Right cardiac atrium (tissue), 5 donors: ENCODE results near the gene HERC6. TPM values are rescaled to one million over a fixed set of nuclear protein-coding genes. Genes with fewer than 3 reads are reported as not detected.
"Not testable (repeated sequence)": the region's sequence is repeated elsewhere in the genome, so short reads cannot be mapped to it uniquely, and the experiment has no call there.

ENCODE experiments used
- ATAC-seq, 2 donors: fragments of 200-7000 bp; cut with Tn5 transposase; one replicate each; pipeline versions ENCODE4 v1.8.0 to v1.9.1; 2020; ENCODE audit warnings: moderate library complexity in 2 of 2, mild to moderate bottlenecking in 1 of 2
- DNase-seq, 3 donors: peaks; one replicate each; pipeline ENCODE4 v3.0.0-alpha.2; 2020
- H3K27ac ChIP-seq: one replicate; pipeline ENCODE4 v1.5.1; 2013; ENCODE audit warnings: mild to moderate bottlenecking, low read length, control low read depth, moderate library complexity
- H3K27me3 ChIP-seq: one replicate; pipeline ENCODE4 v1.6.1; 2013; ENCODE audit not compliant: control insufficient read depth, insufficient read depth
- H3K4me1 ChIP-seq: one replicate; pipeline ENCODE4 v1.6.1; 2013; ENCODE audit warnings: low read length; ENCODE audit not compliant: control insufficient read depth, insufficient read depth
- H3K4me3 ChIP-seq: one replicate; pipeline ENCODE4 v1.5.1; 2013; ENCODE audit warnings: low read length, control low read depth
- H3K9me3 ChIP-seq: one replicate; pipeline ENCODE4 v1.6.1; 2013; ENCODE audit warnings: low read length; ENCODE audit not compliant: control insufficient read depth
- WGBS: extraction: QIAGEN DNeasy Blood & Tissue Kit; methylation state at CpG from one replicate; pipeline ENCODE4 v1.1.7; 2013; 5-methylcytosine and 5-hydroxymethylcytosine counted together
- intact Hi-C, 4 donors: fragments of 100-400 bp; cut with DNase I; formaldehyde crosslinking; loops; one replicate each; pipeline versions ENCODE4 v1.11.0 to v1.14.0; 2022 to 2023
- polyA plus RNA-seq: library from polyadenylated mRNA; stranded (reverse); fragments of 200-250 nt; gene quantifications from one replicate; pipeline ENCODE4 v1.2.3, GENCODE V29; 2013
- total RNA-seq, 4 donors: library from RNA; stranded (reverse); fragmentation: NEBNext Ultra II Directional; extraction: Animal tissue kit (Norgen Biotek cat#: 25700); gene quantifications; one replicate each; pipeline ENCODE4 v1.2.1, GENCODE V29; 2021
- donor health status: healthy with polysubstance abuse.
- donor health status: DM: no; HTN: yes; CAD: no.
- donor health status: DM: no; HTN: no; CAD: no.
- donor health status: DM: no; HTN: yes; CAD: no; lungs with severe emphysema.
- donor health status: DM: yes; HTN: yes; CAD: no.

HERC6 gene
- total and polyA plus RNA-seq, 5 donors = 5.1 to 10.9 (median 9.8) TPM

DNA sequence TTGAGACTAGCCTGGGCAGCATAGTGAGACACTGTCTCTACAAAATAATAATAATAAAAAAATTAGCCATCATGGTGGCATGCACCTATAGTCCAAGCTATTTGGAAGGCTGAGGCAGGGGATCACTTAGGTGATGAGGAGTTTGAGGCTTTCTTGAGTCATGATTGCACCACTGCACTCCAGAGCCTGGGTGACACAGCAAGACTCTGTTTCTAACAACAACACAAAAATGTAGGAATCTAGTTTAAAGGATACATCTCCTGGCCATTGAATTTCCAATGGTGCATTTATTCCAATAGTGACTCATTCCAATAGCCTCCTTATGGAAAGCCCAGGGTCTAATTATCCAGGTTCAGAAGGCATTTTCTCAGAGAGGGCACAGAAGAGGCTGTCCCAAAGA, 21.9 kb upstream of the HERC6 start:
- intact Hi-C loops = no loop called here
- Histone ChIP-seq H3K4me1 (no peaks in the 10 kb centered on the region), H3K27ac (no peak overlapping the region), H3K27me3 (no peaks in the 10 kb centered on the region), H3K9me3 (no peaks in the 10 kb centered on the region), H3K4me3 (no peak overlapping the region)
- DNase-seq = no peak
- ATAC-seq = no peak

DNA sequence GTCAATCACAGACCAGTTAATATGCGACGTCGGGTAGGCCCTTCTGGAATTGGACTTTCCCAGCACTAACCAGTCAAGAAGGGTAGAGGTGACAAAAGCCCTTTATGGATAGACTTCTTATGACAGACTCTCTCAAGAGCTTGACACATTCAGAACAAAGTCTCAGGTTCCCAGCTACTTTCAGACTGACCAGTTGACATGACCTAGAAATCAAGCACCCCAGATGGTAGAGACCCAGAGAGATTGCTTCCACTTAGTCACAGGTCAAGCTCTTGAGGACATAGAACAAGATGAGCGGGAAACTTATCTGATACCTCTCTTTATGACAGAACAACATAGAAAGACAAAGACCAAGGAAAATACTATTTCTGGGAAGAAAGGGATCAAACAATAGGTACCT, 21.4 kb upstream of the HERC6 start:
- no peaks in the 10 kb centered on the region for H3K9me3 ChIP-seq
- no peak overlapping the region for H3K27ac ChIP-seq
- 92% methylated on average over 4 of the region's 4 CpGs for WGBS
- intact Hi-C loops = no loop called here
- DNase-seq (no peak), ATAC-seq (no peak)
- no peak overlapping the region for H3K4me3 ChIP-seq
- H3K27me3 ChIP-seq = no peaks in the 10 kb centered on the region
- no peaks in the 10 kb centered on the region for H3K4me1 ChIP-seq

DNA sequence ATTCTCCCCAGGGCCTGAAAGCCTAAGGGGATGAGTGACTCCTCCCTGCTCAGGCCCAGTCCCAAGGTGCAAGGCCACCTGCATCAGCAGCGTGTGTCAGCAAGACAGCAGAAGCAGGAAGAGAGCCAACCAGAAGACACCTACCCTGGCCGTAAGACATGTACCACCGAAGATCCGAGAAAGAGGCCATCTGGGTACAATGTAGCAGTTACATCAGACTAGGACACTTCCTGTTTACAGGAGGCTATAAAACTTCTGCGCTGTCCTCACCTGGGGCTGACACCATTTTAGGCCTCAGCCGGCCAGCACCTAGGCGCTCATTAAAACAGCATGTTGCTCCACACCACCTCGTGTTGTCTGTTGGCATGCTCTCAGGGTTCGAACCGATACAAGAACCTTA, 19.1 kb upstream of the HERC6 start:
- 94% methylated on average over 10 of the region's 10 CpGs for WGBS

DNA sequence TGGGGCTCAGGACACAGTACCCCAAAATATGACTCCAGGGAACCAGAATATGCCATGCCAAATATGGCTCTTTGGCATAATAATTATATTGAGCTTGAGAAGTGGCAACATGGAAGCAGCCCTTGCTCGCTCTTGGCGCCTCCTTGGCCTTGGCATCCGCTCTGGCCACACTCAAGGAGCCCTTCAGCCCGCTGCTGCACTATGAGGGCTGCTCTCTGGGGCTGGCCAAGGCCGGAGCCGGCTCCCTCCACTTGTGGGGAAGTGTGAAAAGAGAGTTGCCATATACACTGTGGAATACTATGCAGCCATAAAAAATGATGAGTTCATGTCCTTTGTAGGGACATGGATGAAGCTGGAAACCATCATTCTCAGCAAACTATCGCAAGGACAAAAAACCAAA, 18.4 kb upstream of the HERC6 start:
- Histone ChIP-seq H3K27me3 (no peaks in the 10 kb centered on the region), H3K27ac (no peak overlapping the region), H3K9me3 (no peaks in the 10 kb centered on the region), H3K4me3 (no peak overlapping the region), H3K4me1 (no peaks in the 10 kb centered on the region)
- ATAC-seq (no peak), DNase-seq (no peak)
- intact Hi-C loops = loop anchor here in 2 of 4 donors (10.0 kb wide), 2 partner anchors 75 to 155 kb away; partner anchors contain the start of gene PPM1K (in 1 of the 2)
- 95% methylated on average over 6 of the region's 7 CpGs for WGBS

More for the DNA sequence above, 19.1 kb upstream of the HERC6 start:
- intact Hi-C loops = no loop called here
- Histone ChIP-seq H3K27me3 (no peaks in the 10 kb centered on the region), H3K4me3 (no peak overlapping the region), H3K27ac (no peak overlapping the region), H3K9me3 (no peaks in the 10 kb centered on the region), H3K4me1 (no peaks in the 10 kb centered on the region)
- no peak for ATAC-seq
- DNase-seq = no peak

DNA sequence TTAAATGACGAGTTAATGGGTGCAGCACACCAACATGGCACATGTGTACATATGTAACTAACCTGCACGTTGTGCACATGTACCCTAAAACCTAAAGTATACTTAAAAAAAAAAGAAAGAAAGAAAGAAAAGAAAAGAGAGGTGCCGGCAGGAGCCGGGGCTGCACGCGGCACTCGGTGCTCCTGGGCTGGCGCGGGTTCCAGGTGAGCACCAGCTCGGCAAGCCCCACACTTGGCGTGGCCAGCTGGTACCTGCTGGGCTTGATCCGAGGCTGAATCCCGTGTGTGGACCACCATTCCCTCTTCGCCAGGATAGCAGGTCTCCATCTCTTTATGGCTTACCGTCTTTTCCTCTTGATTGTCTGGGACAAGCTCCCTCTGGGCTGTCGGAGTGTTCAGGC, 17.9 kb upstream of the HERC6 start:
- Histone ChIP-seq H3K4me3 (no peak overlapping the region), H3K4me1 (no peaks in the 10 kb centered on the region), H3K27me3 (no peaks in the 10 kb centered on the region), H3K27ac (no peak overlapping the region), H3K9me3 (no peaks in the 10 kb centered on the region)
- 93% methylated on average over 16 of the region's 16 CpGs for whole genome bisulfite sequencing
- intact Hi-C loops = loop anchor here in 2 of 4 donors (10.0 kb wide), 2 partner anchors 76 to 154 kb away; partner anchors contain the start of gene PPM1K (in 1 of the 2)
- ATAC-seq (no peak), DNase-seq (no peak)

DNA sequence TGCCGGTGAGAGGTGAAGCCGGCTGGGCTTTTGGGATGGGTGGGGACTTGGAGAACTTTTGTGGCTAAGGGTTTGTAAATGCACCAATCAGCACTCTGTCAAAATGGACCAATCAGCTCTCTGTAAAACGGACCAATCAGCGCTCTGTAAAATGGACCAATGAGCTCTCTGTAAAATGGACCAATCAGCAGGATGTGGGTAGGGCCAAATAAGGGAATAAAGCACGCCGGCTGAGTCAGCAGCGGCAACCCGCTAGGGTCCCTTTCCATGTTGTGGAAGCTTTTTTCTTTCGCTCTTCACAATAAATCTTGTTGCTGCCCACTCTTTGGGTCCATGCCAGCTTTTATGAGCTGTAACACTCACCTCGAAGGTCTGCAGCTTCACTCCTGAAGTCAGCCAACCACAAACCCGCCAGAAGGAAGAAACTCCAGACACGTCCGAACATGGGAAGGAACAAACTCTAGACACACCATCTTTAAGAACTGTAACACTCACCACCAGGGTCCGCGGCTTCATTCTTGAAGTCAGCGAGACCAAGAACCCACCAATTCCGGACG, 17.4 kb upstream of the HERC6 start:
- 93% methylated on average over 18 of the region's 18 CpGs for WGBS
- H3K4me1 ChIP-seq, H3K9me3 ChIP-seq, H3K4me3 ChIP-seq, H3K27ac ChIP-seq, ATAC-seq, H3K27me3 ChIP-seq, DNase-seq: not testable (repeated sequence)
- intact Hi-C loops = loop anchor here in 2 of 4 donors (10.0 kb wide), 2 partner anchors 76 to 154 kb away; partner anchors contain the start of gene PPM1K (in 1 of the 2)

DNA sequence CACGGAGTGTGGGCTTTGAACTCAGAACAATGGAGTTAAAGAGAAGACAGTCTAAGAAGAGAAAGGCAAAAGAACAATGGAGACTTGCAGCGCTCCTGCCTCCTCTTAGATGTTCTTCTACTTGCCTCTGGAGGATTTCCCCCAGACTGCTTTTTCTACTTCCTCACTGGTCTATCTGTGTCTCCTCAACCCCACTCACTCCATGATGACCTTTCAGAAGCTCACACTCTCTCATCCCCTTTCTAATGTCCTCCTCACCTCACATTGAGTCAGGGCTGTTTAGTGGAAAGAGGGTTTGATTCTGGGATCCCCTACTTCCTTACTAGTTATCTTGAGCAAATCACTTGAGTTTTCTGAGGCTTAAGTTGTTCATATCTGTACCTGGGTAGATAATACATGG, 12.2 kb upstream of the HERC6 start:
- Histone ChIP-seq H3K4me3 (no peak overlapping the region), H3K27me3 (no peaks in the 10 kb centered on the region), H3K27ac (no peak overlapping the region), H3K4me1 (no peaks in the 10 kb centered on the region), H3K9me3 (no peaks in the 10 kb centered on the region)
- ATAC-seq (no peak), DNase-seq (no peak)
- 76% methylated on average over 2 of the region's 2 CpGs for WGBS
- intact Hi-C loops = loop anchor here in 3 of 4 donors (2.0 to 10.0 kb wide), 5 partner anchors 82 to 151 kb away; partner anchors contain the start of gene PPM1K (in 2 of the 3)

DNA sequence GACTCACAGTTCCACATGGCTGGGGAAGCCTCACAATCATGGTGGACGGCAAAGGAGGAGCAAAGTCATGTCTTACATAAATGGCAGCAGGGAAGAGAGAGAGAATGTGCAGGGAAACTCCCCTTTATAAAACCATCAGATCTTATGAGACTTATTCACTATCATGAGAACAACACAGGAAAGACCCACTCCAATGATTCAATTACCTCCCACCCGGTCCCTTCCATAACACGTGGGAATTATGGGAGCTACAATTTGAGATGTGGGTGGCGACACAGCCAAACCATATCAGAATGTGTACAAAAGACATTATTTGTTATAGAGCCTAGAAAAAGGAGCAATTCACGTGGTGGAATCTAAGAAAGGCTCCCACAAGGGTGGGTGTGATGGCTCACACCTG, 10.8 kb upstream of the HERC6 start:
- no peak for DNase-seq
- intact Hi-C loops = loop anchor here in 3 of 4 donors (2.0 to 10.0 kb wide), 5 partner anchors 83 to 149 kb away; partner anchors contain the start of gene PPM1K (in 2 of the 3)
- Histone ChIP-seq H3K4me3 (no peak overlapping the region), H3K4me1 (no peaks in the 10 kb centered on the region), H3K27ac (no peak overlapping the region), H3K27me3 (no peaks in the 10 kb centered on the region), H3K9me3 (no peaks in the 10 kb centered on the region)
- WGBS = 91% methylated on average over 5 of the region's 5 CpGs
- ATAC-seq = no peak

DNA sequence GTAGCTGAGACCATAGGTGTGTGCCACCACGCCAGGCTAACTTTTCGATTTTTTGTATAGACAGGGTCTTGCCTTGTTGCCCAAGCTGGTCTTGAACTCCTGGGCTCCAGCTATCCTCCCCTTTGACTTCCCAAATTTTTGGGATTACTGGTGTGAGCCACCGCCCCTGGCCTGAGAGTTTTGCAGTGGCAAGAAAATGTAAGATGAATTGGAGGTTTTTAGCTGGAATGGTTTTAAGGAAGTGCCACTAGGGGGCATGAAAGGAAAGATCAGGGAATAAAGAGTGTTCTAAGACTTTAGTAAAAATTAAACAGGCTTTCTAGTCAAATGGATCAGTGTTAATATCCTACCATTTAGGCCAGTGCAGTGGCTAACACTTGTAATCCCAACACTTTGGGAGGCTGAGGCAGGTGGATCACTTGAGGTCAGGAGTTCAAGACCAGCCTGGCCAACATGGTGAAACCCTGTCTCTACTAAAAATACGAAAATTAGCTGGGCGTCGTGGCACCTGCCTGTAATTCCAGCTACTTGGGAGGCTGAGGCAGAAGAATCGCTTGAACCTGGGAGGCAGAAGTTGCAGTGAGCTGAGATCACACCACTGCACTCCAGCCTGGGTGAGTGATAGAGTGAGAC, 9.4 kb upstream of the HERC6 start:
- not testable (repeated sequence) for H3K27ac ChIP-seq, H3K4me3 ChIP-seq, ATAC-seq, DNase-seq, H3K4me1 ChIP-seq, H3K9me3 ChIP-seq, H3K27me3 ChIP-seq
- intact Hi-C loops = loop anchor here in 3 of 4 donors (5.0 to 10.0 kb wide), 4 partner anchors 84 to 148 kb away; partner anchors contain the start of gene PPM1K (in 2 of the 3)
- whole genome bisulfite sequencing = 85% methylated on average over 7 of the region's 7 CpGs

DNA sequence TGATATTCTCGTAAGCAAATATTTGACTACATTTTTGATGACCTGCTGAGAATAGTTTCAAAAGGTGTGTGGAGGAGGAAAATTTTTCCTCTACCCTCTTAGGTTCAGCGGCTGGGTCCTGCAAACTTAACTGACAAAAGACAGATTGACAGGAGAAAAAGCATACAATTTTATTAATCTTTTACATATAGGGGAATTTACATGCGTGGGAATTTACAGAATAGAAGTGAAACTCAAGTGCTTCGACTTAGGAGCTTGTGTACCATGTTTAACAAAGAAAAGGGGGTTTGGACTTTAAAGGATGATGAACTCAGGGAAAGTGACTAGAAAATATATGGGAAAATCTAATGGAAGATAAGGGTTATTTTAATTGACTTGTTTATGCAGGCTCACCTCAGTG, 2.5 kb downstream of the HERC6 start:
- Histone ChIP-seq H3K4me1 (no peaks in the 10 kb centered on the region), H3K9me3 (no peaks in the 10 kb centered on the region), H3K27ac (no peak overlapping the region), H3K27me3 (no peaks in the 10 kb centered on the region), H3K4me3 (no peak overlapping the region)
- 90% methylated on average over 4 of the region's 4 CpGs for WGBS
- DNase-seq (no peak), ATAC-seq (no peak)
- intact Hi-C loops = no loop called here

DNA sequence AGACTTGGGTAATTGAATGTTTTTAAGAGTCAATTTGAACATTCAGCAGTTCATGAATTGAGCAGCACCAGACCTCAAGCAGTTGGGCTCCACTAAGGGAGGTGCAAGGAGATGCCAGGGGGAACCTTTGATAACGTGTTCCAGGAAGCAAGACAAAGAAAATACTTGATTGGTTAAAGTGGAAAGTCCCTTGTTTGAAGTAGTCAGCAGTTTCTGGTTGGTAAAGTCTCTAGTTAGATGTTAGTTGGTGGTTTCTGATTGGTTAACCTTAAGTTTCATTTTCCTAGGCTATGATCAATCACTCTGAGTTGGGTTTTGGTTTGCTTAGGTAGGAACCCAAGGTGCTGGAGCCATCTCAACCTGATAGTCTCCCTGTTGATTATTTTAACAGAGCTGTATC, 4.0 kb downstream of the HERC6 start:
- Histone ChIP-seq H3K4me3 (no peak overlapping the region), H3K27ac (no peak overlapping the region), H3K4me1 (no peaks in the 10 kb centered on the region), H3K27me3 (no peaks in the 10 kb centered on the region), H3K9me3 (no peaks in the 10 kb centered on the region)
- ATAC-seq (no peak), DNase-seq (no peak)
- intact Hi-C loops = no loop called here
- WGBS = 22% methylated on average over 1 of the region's 1 CpG
